Keratinocyte (primary cell): ENCODE data around the gene SH3PXD2B. TPM values are rescaled to one million over a fixed set of nuclear protein-coding genes. Genes with fewer than 3 reads are reported as not detected.

Experiments
- DNase-seq: peaks from one replicate; pipeline ENCODE4 v3.0.0-alpha.2; 2011; ENCODE audit warnings: low read depth, missing footprints, low spot score
- FAIRE-seq: peaks from 2 replicates; lab custom pipeline; 2011; peaks lifted over from hg19 to GRCh38; lab: Jason Lieb, UNC
- H2AFZ ChIP-seq: 2 replicates; pipeline ENCODE4 v1.6.0; 2012; ENCODE audit warnings: low read length, control low read depth, inconsistent platforms; ENCODE audit not compliant: control insufficient read depth
- H3K27ac ChIP-seq: 2 replicates; pipeline ENCODE4 v1.5.1; 2011; ENCODE audit warnings: low read length; ENCODE audit not compliant: control insufficient read depth, insufficient read depth
- H3K27me3 ChIP-seq: 3 replicates; pipeline ENCODE4 v1.6.0; 2011; ENCODE audit warnings: low read length; ENCODE audit not compliant: control insufficient read depth, insufficient read depth; ENCODE audit errors: extremely low read depth
- H3K36me3 ChIP-seq, 2 experiments: 2 replicates in 1 of 2; 3 replicates in 1 of 2; pipeline ENCODE4 v1.5.1; 2011; ENCODE audit warnings: low read length in 2 of 2, mild to moderate bottlenecking in 1 of 2; ENCODE audit not compliant: control insufficient read depth in 2 of 2, insufficient read depth in 2 of 2; ENCODE audit errors: extremely low read depth in 1 of 2
- H3K4me1 ChIP-seq: 3 replicates; pipeline ENCODE4 v1.5.1; 2011; ENCODE audit warnings: low read length; ENCODE audit not compliant: control insufficient read depth, insufficient read depth; ENCODE audit errors: extremely low read depth
- H3K4me2 ChIP-seq: 3 replicates; pipeline ENCODE4 v1.6.0; 2011; ENCODE audit warnings: low read depth, low read length; ENCODE audit not compliant: control insufficient read depth, insufficient read depth; ENCODE audit errors: extremely low read depth
- H3K4me3 ChIP-seq, 3 experiments: fragments of 200-600 bp in 1 of 3; sonication (generic) in 1 of 3; 2 replicates in 2 of 3; 3 replicates in 1 of 3; pipeline ENCODE4 v1.5.1; 2011 to 2016; ENCODE audit warnings: low read length in 3 of 3, mild to moderate bottlenecking in 3 of 3, control low read depth in 2 of 3, inconsistent platforms in 1 of 3, low read depth in 1 of 3, mixed read lengths in 1 of 3, mixed run types in 1 of 3, moderate library complexity in 1 of 3; ENCODE audit not compliant: control insufficient read depth in 2 of 3, insufficient read depth in 2 of 3; ENCODE audit errors: extremely low read depth in 1 of 3
- H3K79me2 ChIP-seq: 2 replicates; pipeline ENCODE4 v1.6.0; 2012; ENCODE audit warnings: low read length; ENCODE audit not compliant: control insufficient read depth, insufficient read depth
- H3K9ac ChIP-seq: 3 replicates; pipeline ENCODE4 v1.6.0; 2011; ENCODE audit warnings: low read length; ENCODE audit not compliant: control insufficient read depth, insufficient read depth; ENCODE audit errors: extremely low read depth
- H3K9me1 ChIP-seq: 3 replicates; pipeline ENCODE4 v1.6.0; 2011; ENCODE audit warnings: low read length; ENCODE audit not compliant: control insufficient read depth, insufficient read depth; ENCODE audit errors: extremely low read depth
- H3K9me3 ChIP-seq: 2 replicates; pipeline ENCODE4 v1.5.1; 2012; ENCODE audit warnings: low read depth, low read length; ENCODE audit not compliant: control insufficient read depth
- H4K20me1 ChIP-seq: 3 replicates; pipeline ENCODE4 v1.6.0; 2011; ENCODE audit warnings: low read length; ENCODE audit not compliant: control insufficient read depth, insufficient read depth; ENCODE audit errors: extremely low read depth
- EZH2 ChIP-seq: IDR thresholded peaks from one replicate; pipeline ENCODE4 v1.6.1; 2012; ENCODE audit warnings: inconsistent platforms, mild to moderate bottlenecking, low read length, moderate library complexity
- dilution Hi-C: fragments of 300-500 bp; cut with MboI; formaldehyde crosslinking; loops from one replicate; pipeline ENCODE4 v1.7.0; 2020; ENCODE audit warnings: low sequenced_read_pairs; ENCODE audit not compliant: extremely low pct_ligation_motif_present
- polyA plus RNA-seq, 5 experiments: library from polyadenylated mRNA; depleted of rRNA in 3 of 5; stranded (reverse) in 3 of 5; stranded (forward) in 1 of 5; unstranded in 1 of 5; fragments of >200 nt; gene quantifications; 1 replicate in 1 of 5; 2 replicates in 3 of 5; 3 replicates in 1 of 5; pipeline versions ENCODE4 v1.2.1 to v1.2.3, GENCODE V29; 2011 to 2012; ENCODE audit warnings: missing spikeins in 2 of 5, low read depth in 1 of 5, low replicate concordance in 1 of 5
- TF ChIP-seq, protein P1 (sequence below), 3 experiments: IDR thresholded peaks in 1 of 3; conservative IDR thresholded peaks in 1 of 3; optimal IDR thresholded peaks in 1 of 3; 2 replicates in 2 of 3; 3 replicates in 1 of 3; pipeline versions ENCODE3 to v1.5.1; 2011; ENCODE audit warnings: low read length in 3 of 3, mild to moderate bottlenecking in 3 of 3, moderate library complexity in 2 of 3, control low read depth in 1 of 3, inconsistent platforms in 1 of 3; ENCODE audit not compliant: insufficient read depth in 2 of 3; ENCODE audit errors: extremely low read depth in 1 of 3

The SH3PXD2B gene
- polyA plus RNA-seq, 1 donor (not counting 4 experiments of a cell fraction or from before 2014, with no cell fraction given): 17.3 TPM

DNA sequence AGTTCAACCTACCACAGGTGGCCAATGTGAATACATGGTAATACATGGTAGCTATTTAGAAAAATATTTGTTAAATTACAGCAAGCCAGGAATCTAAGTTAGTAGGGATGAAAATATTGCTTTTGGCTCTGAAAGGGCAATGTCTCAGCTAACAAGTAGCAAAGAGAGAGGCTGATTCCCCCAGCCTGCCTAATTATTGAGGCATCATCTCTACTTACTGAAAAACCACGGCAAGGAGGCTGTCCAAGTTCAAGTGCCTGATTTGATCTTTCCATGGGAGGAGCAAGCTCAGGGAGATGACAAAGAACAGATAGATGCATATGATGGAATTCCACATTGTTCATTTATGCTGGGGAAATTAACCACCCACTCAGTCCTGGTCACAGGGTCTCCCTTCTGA is 142.0 kb downstream of the SH3PXD2B start:
- H3K9ac ChIP-seq: no peak overlapping the region
- dilution Hi-C loops: no loop called here
- H3K27ac ChIP-seq: no peak overlapping the region
- H3K9me1 ChIP-seq: no peaks in the 10 kb centered on the region
- H3K9me3 ChIP-seq: no peaks in the 10 kb centered on the region
- H3K4me3 ChIP-seq: no peak overlapping the region
- no peak overlapping the region for H2AFZ ChIP-seq
- H3K36me3 ChIP-seq: no peaks in the 10 kb centered on the region
- FAIRE-seq (no peak), DNase-seq (no peak)
- no peaks in the 10 kb centered on the region for H3K79me2 ChIP-seq
- no peaks in the 10 kb centered on the region for H3K27me3 ChIP-seq
- H3K4me1 ChIP-seq: peaks cover 23% of the 10 kb centered on the region
- H4K20me1 ChIP-seq: no peaks in the 10 kb centered on the region
- no peak overlapping the region for H3K4me2 ChIP-seq
- TF ChIP-seq, protein P1, sequence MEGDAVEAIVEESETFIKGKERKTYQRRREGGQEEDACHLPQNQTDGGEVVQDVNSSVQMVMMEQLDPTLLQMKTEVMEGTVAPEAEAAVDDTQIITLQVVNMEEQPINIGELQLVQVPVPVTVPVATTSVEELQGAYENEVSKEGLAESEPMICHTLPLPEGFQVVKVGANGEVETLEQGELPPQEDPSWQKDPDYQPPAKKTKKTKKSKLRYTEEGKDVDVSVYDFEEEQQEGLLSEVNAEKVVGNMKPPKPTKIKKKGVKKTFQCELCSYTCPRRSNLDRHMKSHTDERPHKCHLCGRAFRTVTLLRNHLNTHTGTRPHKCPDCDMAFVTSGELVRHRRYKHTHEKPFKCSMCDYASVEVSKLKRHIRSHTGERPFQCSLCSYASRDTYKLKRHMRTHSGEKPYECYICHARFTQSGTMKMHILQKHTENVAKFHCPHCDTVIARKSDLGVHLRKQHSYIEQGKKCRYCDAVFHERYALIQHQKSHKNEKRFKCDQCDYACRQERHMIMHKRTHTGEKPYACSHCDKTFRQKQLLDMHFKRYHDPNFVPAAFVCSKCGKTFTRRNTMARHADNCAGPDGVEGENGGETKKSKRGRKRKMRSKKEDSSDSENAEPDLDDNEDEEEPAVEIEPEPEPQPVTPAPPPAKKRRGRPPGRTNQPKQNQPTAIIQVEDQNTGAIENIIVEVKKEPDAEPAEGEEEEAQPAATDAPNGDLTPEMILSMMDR (optimal IDR thresholded peaks at IDR 0.05 in 1 of 3, IDR thresholded peaks at IDR 0.05 in 1 of 3, conservative IDR thresholded peaks at IDR 0.05 in 1 of 3; ENCODE audit: extremely low read depth in 1 of 3, insufficient read depth in 2 of 3, low read length in 3 of 3): no peak
- no peak for TF ChIP-seq EZH2

DNA sequence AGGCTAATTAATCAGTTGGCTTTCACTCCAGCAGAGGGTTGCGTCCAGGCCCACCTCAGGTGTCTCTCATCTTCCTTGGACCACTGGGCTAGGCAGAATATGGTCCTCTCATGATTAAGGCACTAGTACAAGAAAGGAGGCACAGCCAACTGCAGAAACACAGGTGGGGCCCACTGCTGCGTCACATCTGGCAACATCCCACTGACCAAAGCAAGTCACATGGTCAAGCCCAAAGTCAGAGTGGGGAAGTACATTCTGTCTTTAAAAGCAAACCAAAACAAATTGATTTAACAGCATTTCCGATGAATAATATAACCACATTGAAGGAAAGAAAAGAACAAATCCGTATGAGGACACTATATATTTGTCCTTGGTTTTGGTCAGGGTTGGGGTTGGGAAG is 142.7 kb downstream of the SH3PXD2B start:
- DNase-seq (no peak), FAIRE-seq (no peak)
- dilution Hi-C loops: no loop called here
- H4K20me1 ChIP-seq: no peaks in the 10 kb centered on the region
- H3K27ac ChIP-seq: no peak overlapping the region
- H3K9me1 ChIP-seq: no peaks in the 10 kb centered on the region
- H2AFZ ChIP-seq: no peak overlapping the region
- no peak overlapping the region for H3K4me2 ChIP-seq
- no peaks in the 10 kb centered on the region for H3K27me3 ChIP-seq
- H3K4me3 ChIP-seq: no peak overlapping the region
- H3K4me1 ChIP-seq: peaks cover 23% of the 10 kb centered on the region
- H3K79me2 ChIP-seq: no peaks in the 10 kb centered on the region
- TF ChIP-seq EZH2: no peak
- TF ChIP-seq, protein P1 (optimal IDR thresholded peaks at IDR 0.05 in 1 of 3, IDR thresholded peaks at IDR 0.05 in 1 of 3, conservative IDR thresholded peaks at IDR 0.05 in 1 of 3; ENCODE audit: extremely low read depth in 1 of 3, insufficient read depth in 2 of 3, low read length in 3 of 3): no peak
- H3K9me3 ChIP-seq: no peaks in the 10 kb centered on the region
- no peak overlapping the region for H3K9ac ChIP-seq
- H3K36me3 ChIP-seq: no peaks in the 10 kb centered on the region
